ENCODE measurements around the gene POLDIP2.

POLDIP2 gene

DNA sequence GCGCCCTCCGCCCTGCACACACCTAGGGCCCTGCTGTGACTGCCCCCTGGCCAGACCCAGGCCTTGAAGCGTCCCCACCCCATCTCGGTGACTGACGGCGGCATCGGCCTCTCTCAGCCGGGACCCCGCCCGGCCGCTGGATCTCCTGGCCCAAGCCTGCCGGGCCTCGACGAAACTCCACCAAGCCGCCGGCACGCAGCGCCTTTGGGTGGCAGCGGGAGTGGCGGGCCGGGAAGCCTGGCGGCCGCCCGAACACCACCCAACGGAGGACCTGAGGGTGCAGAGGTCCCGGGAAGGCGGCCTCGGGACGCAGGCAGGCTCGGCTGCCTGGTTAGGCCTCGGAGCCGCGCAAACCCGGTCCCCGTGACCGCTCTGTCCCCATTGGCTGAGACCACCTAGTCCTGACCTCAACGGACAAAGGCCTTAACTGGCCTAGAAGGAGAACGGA lies 50.3 kb downstream of the POLDIP2 start:
- DNase-seq, result no peak

- DNase-seq, result no peak
These were observed 58.9 kb downstream of the POLDIP2 start for GRCh38 chr17:28298449-28298848.

Measured in activated T-cell treated with anti-CD3 and anti-CD28 coated beads for 4 hours (primary cell).